Hepatocyte (in vitro differentiated cells): ENCODE results near the gene SYNE2.

ENCODE experiments used
- CTCF ChIP-seq: fragments of 200-600 bp; sonication (generic); IDR thresholded peaks from 2 replicates; pipeline ENCODE4 v1.5.1; 2016; ENCODE audit warnings: antibody characterized with exemption, mild to moderate bottlenecking; ENCODE audit not compliant: poor library complexity
- EZH2 ChIP-seq: fragments of 200-600 bp; sonication (generic); IDR thresholded peaks from 2 replicates; pipeline ENCODE4 v1.6.1; 2016; ENCODE audit warnings: antibody characterized with exemption, mild to moderate bottlenecking, borderline replicate concordance
- EZH2phosphoT487 ChIP-seq: fragments of 200-600 bp; sonication (generic); IDR thresholded peaks from one replicate; pipeline ENCODE4 v1.6.1; 2018; ENCODE audit warnings: antibody characterized with exemption, mild to moderate bottlenecking, low read depth, moderate library complexity; ENCODE audit not compliant: unreplicated experiment, severe bottlenecking

- no peak for TF ChIP-seq CTCF
- TF ChIP-seq EZH2 = no peak
- no peak for TF ChIP-seq EZH2phosphoT487
Observed at GRCh38 chr14:63905370-63905769, 52.6 kb downstream of the SYNE2 start.
